HG03520 (cell line): ENCODE results near the gene MARCHF9.

ENCODE experiments used
- ATAC-seq: cut with Tn5 transposase; IDR thresholded peaks from one replicate; pipeline ENCODE4 v1.9.1; 2021; ENCODE audit warnings: mild to moderate bottlenecking, moderate library complexity; ENCODE audit not compliant: unreplicated experiment

MARCHF9 gene

DNA sequence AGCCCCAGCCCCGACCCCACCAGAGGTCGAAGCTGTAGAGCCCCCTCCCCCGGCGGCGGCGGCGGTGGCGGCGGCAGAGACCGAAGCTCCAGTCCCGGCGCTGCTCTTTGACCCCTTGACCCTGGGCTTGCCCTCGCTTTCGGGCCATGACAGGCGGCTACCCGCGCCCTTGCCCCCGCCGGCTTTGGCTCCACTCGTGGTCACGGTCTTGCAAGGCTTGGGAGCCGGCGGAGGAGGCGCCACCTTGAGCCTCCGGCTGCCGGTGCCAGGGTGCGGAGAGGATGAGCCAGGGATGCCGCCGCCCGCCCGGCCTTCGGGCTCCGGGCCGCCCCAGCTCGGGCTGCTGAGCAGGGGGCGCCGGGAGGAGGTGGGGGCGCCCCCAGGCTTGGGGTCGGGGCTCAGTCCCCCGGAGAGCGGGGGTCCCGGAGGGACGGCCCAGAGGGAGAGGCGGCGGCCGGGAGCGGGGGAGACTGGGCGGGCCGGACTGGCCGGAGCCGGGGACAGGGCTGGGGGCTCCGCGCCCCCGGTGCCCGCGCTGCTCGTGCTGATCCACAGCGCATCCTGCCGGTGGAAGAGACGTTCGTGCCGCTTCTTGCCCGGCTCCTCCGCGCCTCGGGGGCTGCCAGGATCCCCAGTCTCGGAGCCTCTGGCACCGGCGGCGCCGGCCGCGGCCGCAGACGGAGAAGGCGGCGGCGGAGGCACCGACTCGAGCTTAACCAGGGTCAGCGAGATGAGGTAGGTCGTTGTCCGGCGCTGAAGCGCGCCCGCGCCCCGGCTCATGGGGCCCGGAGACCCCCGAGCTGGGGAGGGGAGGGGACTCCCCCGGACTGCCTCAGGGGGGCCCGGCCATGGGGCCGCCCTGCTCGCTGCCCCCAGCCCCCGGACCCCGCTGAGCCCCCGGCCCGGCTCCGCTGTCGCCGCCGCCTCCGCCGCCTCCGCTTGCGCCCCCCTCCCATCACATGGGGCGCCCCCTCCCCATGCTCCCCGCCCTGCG, 17.1 kb upstream of the MARCHF9 start:
- ATAC-seq: no peak

GRCh38 chr12:57738661-57739237, 16.2 kb upstream of the MARCHF9 start, which contains the start of gene AGAP2:
AGAP2 (minus strand) TSS chr12:57738742; CDS start chr12:57738246, 496 bp downstream.
- no peak for ATAC-seq

- ATAC-seq: no peak
These were observed 15.5 kb upstream of the MARCHF9 start for GRCh38 chr12:57739387-57739786.

DNA sequence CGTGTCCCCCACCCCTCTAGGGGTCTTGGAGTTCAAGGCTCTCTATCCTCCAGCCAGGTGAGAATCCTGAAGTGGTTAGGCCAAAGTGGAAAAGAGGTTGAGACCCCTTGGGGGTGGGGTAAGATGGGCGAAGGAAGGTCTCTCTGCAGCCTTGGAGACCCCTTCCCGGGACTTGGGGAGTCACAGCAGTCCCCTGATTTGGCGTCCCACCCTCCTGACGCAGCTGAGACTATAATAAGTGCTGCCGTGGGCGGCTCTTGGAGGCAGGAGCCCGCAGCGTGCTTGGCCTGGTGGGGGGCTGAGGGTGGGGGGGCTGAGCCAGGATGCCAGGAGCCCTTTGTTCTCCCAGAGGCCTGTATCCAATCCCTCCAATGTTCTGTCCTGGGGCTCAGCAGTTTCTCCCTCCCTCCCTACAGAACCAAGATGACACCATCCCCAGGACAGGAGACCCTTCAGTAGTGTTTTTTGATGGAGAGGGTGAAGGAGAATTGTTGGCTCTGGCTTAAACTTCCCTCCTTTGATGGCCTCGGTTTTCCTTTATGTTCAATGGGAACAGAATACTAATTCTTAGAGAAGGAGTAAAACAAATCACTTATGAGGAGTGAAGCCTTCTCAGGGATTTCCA, 14.9 kb upstream of the MARCHF9 start:
- no peak for ATAC-seq

- peak; percentile 31 for ATAC-seq
These were observed 14.1 kb upstream of the MARCHF9 start for GRCh38 chr12:57740656-57741412.

GRCh38 chr12:57741413-57741789, 13.5 kb upstream of the MARCHF9 start:
- ATAC-seq: no peak

DNA sequence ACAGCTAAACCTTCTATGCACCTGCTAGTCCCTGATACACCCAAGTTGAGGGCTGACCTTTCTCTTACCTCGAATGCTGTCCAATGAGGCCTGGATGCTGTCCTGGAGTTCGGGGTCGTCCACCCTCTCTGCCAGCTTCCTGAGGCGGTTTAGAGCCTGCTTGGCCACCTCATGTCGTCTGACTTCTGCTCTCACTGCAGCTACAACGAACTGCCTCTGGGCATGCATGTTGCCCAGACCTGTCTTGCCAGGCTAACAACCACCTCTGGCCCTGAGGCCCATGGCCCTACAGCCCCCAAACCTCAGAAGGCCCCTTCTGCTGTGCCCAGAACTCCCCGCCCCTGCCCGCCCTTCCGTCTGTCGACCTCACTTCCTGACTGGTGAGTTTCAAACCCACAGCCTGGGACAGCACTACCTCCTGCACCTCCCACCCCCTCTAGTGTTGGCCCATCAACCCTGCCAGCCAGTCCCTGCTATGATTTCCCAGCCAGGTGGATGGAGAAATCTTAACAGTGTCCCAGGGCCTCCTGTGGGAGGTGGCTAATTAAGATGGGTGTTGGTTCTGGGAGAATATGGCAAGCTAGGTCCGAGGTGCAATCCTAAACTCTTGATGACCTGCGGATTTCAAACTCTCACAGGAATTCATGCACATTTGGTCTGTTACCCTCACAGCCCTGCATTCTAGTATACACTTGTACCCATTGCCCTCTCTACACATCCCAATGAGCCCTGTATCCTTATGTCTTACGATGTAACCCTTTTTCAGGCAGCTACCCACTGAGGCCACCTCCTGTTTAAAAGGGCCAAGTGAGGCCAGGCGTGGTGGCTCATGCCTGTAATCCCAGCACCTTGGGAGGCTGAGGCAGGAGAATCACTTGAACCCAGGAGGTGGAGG, 12.8 kb upstream of the MARCHF9 start:
- ATAC-seq: peak; percentile 55

DNA sequence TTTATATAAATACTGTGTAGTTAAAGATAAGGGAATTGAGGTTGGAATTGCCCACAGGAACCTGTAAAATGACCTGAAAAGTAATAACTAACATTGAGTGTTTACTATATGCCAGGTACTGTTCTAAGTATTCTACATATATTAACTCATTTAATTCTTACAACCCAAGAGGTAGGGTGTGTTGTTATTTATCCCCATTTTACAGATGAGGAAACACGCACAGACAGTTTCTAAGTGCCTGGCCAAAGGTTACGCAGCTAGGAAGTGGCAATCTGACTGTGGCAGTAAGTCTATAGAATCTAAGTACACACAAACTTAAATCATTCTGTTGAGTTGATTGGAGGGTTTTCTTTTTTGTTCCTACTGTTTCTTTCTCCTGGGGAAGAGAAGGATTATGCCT, 11.1 kb upstream of the MARCHF9 start:
- no peak for ATAC-seq

DNA sequence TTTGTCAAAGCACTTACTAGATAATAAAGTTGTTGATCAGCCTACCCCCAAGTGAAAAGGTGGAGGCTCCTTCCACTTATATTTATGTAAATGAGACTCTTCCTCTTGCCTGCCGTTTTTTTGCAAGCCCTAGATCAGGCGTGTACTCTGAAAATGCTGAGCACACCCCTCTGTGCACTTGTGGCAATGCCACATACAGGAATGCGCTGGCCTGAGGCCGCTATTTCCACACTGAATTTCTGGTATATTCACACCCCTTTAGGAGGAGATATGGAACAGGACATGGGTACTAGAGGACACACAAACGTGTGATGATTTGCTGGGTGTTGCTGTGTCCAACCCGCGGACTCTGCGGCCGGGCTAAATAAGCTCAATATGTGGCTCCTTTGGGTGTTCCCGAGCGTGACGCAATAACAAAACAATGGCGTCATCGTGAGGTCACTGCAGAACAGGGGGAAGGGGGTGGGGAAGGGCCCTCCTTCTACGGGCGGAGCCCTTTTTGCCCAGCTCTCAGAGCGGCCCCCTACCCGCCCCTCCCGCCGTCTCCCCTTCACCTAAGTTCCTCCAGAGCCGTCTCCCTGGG, 10.6 kb upstream of the MARCHF9 start:
- ATAC-seq: peak; percentile 32

GRCh38 chr12:57744777-57745484, 10.0 kb upstream of the MARCHF9 start, which contains the start of gene TSPAN31:
TSPAN31 (plus strand) TSS chr12:57745039; CDS start chr12:57745155, 116 bp downstream.
- peak; percentile 71 for ATAC-seq

DNA sequence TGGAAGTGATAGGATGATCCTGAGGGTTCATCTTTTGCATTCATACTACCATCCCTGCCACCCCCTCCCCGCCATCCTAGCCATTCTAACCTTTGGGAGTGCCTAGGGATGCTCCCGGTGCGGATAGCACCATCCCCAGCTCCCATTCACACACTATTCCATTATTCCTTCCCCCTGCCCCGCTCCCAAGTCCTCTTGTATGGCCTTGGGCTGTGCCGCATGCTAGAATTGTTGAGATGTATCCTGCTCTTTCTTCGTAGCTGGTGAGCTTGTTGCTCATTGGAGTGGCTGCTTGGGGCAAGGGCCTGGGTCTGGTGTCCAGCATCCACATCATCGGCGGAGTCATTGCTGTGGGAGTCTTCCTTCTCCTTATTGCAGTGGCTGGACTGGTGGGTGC, 9.4 kb upstream of the MARCHF9 start:
- ATAC-seq: no peak

DNA sequence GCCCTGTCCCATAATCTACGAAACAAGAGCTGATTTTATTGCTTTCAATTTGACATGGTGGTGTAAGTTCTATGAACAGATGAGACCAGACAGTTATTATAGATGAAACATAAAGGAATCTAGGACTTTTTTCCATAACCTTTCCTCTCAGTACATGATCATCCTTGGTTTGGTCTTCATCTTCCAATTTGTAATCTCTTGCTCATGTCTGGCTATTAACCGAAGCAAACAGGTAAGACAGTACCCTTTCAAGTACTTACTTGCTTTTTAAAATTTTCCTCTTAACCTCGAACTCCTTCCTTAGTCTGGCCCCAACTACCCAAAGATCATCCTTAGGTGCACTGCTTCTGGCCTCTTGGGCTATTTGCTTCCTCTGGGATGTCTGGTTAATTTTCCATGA, 8.9 kb upstream of the MARCHF9 start:
- ATAC-seq: no peak

DNA sequence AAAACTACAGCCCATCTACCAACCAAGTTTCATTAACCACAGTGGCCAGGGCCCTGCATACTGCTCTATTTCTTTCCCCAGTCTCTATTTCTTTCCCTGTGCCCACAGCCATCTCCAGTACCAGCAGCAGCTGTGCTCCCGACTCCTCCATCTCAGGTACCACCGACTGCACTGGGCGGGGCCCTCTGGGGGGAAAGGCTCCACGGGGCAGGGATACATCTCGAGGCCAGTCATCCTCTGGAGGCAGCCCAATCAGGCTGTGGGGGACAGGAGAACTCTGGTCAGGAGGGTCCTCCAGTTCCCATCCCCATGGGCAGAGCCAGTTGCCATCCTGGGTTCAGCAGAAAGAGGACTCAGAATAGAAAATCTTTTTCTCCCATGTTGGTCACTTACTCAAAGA, 5.8 kb upstream of the MARCHF9 start:
- no peak for ATAC-seq

GRCh38 chr12:57750561-57751431, 4.1 kb upstream of the MARCHF9 start:
- no peak for ATAC-seq

- no peak for ATAC-seq
These were observed 3.5 kb upstream of the MARCHF9 start for GRCh38 chr12:57751432-57751787.

DNA sequence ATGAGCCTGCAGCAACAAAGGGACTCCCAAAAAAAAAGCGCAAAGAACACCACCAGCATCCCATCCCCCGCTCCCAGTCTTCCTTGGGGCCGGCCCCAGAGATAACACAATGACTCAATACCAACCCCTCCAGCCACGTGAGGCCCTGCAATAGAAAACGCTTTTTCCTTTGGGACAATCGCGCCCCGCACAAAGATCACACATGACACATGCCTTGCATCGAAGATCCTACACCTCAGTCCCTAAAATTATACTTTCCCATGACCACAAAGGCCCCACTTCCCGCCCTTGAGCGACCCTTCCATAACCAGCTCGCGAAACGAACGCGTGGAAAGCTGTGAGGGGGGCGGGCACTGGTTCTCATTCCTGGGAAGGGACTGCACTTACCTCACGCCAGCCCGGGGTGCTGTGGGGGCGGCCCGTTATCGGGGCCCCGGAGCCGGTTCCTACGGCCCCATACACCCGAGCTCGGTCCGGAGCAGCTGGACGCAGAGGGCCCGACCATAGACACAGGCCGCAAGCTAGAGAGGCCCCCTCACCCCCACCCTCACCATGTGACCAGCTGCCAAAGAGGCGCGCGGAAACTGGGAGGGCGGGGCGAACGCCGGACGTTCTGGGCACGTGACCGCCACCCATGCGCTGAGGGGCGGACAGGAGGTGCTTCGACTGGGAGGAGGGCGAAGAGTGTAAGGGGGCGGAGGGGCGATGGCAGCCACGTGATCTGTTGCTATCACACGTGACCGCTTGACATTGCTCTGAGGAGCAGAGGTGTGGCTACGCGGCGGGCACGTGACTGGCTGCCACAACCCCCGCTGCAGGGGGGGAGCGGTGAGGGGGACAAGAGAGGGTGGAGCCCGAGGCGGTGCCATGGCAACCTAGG, 2.9 kb upstream of the MARCHF9 start, which contains the start of gene CDK4:
CDK4 (minus strand) TSS at position 523 of the 880 bp plus-strand sequence. CDS start 593 bp downstream, outside the sequence.
- peak; percentile 65 for ATAC-seq

GRCh38 chr12:57752668-57753000, 2.3 kb upstream of the MARCHF9 start:
- no peak for ATAC-seq
